HCT116 (cell line): ENCODE data around the gene OSER1. TPM values are rescaled to one million over a fixed set of nuclear protein-coding genes. Genes with fewer than 3 reads are reported as not detected.

Experiments used
- ATAC-seq: fragments of 200-7000 bp; cut with Tn5 transposase; 2 replicates; pipeline ENCODE4 v1.9.1; 2020; ENCODE audit warnings: mild to moderate bottlenecking, moderate library complexity
- BruUV-seq: library from RNA; stranded (reverse); fragments of 400-500 nt; replicated peaks from 2 replicates; lab custom pipeline; 2021; lab: Mats Ljungman, UMichigan
- CTCF ChIA-PET: fragments of 300-600 bp; sonication (Branson Sonifier 250); formaldehyde crosslinking; loops from one replicate; lab custom pipeline; 2021; ENCODE audit warnings: antibody characterized with exemption; lab: Charles Lee
- POLR2A ChIA-PET: fragments of 300-600, 350-600 bp; sonication (Branson Sonifier 250); formaldehyde crosslinking; loops from one replicate; lab custom pipeline; 2021; ENCODE audit warnings: antibody characterized with exemption; lab: Charles Lee
- RAD21 ChIA-PET, 2 experiments: fragments of 300-600 bp; sonication (Branson Sonifier 250); formaldehyde crosslinking; loops; one replicate each; lab custom pipeline; 2023; ENCODE audit warnings: low total read pairs in 2 of 2; ENCODE audit not compliant: uncharacterized antibody in 2 of 2, unreplicated experiment in 2 of 2, low non-redundant PET in 1 of 2; lab: Charles Lee
- DNase-seq: peaks from one replicate; pipeline ENCODE4 v3.0.0-alpha.2; 2010; ENCODE audit warnings: low read depth, low spot score
- H2AFZ ChIP-seq: fragments of 200-600 bp; shearing (Covaris generic), sonication (generic); 2 replicates; pipeline ENCODE4 v1.6.1; 2017; ENCODE audit warnings: low read depth, mixed run types, mixed read lengths, antibody characterized with exemption, low read length; ENCODE audit not compliant: poor library complexity, severe bottlenecking
- H3K27ac ChIP-seq: 2 replicates; pipeline ENCODE4 v1.5.1; 2012; ENCODE audit warnings: low read depth, low read length
- H3K27me3 ChIP-seq: fragments of 200-600 bp; sonication (generic); 2 replicates; pipeline ENCODE4 v1.6.1; 2016; ENCODE audit warnings: mixed run types, low read length, mixed read lengths; ENCODE audit not compliant: insufficient read depth
- H3K36me3 ChIP-seq, 2 experiments: fragments of 200-500 bp in 1 of 2; fragments of 200-600 bp in 1 of 2; sonication (Bioruptor generic) in 1 of 2; sonication (generic) in 1 of 2; 2 replicates each; pipeline versions ENCODE4 v1.5.1 to v1.6.1; 2014 to 2016; ENCODE audit warnings: low read length in 2 of 2, inconsistent platforms in 1 of 2, mixed read lengths in 1 of 2, mixed run types in 1 of 2; ENCODE audit not compliant: insufficient read depth in 2 of 2, control insufficient read depth in 1 of 2
- H3K4me1 ChIP-seq, 2 experiments: fragments of 200-600 bp in 1 of 2; sonication (generic) in 1 of 2; 2 replicates each; pipeline versions ENCODE4 v1.5.1 to v1.6.1; 2012 to 2017; ENCODE audit warnings: low read length in 2 of 2, inconsistent platforms in 1 of 2, mild to moderate bottlenecking in 1 of 2, mixed read lengths in 1 of 2, mixed run types in 1 of 2, moderate library complexity in 1 of 2; ENCODE audit not compliant: insufficient read depth in 2 of 2, control insufficient read depth in 1 of 2
- H3K4me2 ChIP-seq: fragments of 200-600 bp; sonication (generic); 2 replicates; pipeline ENCODE4 v1.6.1; 2017; ENCODE audit warnings: mixed run types, low read length, mixed read lengths
- H3K4me3 ChIP-seq, 2 experiments: fragments of 200-600 bp in 1 of 2; sonication (generic) in 1 of 2; replicated peaks in 1 of 2; 2 replicates each; pipeline ENCODE4 v1.5.1; 2011 to 2016; ENCODE audit warnings: low read length in 2 of 2, control low read depth in 1 of 2, low read depth in 1 of 2, mild to moderate bottlenecking in 1 of 2, mixed read lengths in 1 of 2, mixed run types in 1 of 2
- H3K79me2 ChIP-seq: fragments of 200-600 bp; sonication (generic); 2 replicates; pipeline ENCODE4 v1.6.1; 2017; ENCODE audit warnings: mild to moderate bottlenecking, mixed run types, low read length, moderate library complexity, mixed read lengths; ENCODE audit not compliant: insufficient read depth
- H3K9ac ChIP-seq: fragments of 200-600 bp; sonication (generic); 2 replicates; pipeline ENCODE4 v1.6.1; 2016; ENCODE audit warnings: low read length, mixed read lengths
- H3K9me2 ChIP-seq: fragments of 200-600 bp; sonication (generic), shearing (Covaris generic); 2 replicates; pipeline ENCODE4 v1.6.1; 2017; ENCODE audit warnings: mixed run types, mild to moderate bottlenecking, moderate library complexity; ENCODE audit not compliant: insufficient read depth
- H3K9me3 ChIP-seq, 2 experiments: fragments of 200-500 bp in 1 of 2; fragments of 200-600 bp in 1 of 2; sonication (Bioruptor generic) in 1 of 2; sonication (generic) in 1 of 2; 2 replicates each; pipeline ENCODE4 v1.6.1; 2014 to 2017; ENCODE audit warnings: low read length in 2 of 2, mixed read lengths in 2 of 2, inconsistent platforms in 1 of 2, low read depth in 1 of 2, mild to moderate bottlenecking in 1 of 2, mixed run types in 1 of 2, moderate library complexity in 1 of 2; ENCODE audit not compliant: control insufficient read depth in 1 of 2, insufficient read depth in 1 of 2
- H4K20me1 ChIP-seq: fragments of 200-600 bp; sonication (generic), shearing (Covaris generic); 2 replicates; pipeline ENCODE4 v1.6.1; 2017; ENCODE audit warnings: mixed run types, mild to moderate bottlenecking, moderate library complexity; ENCODE audit not compliant: insufficient read depth
- CBX3 ChIP-seq: IDR thresholded peaks from 2 replicates; pipeline ENCODE4 v1.6.1; 2012; ENCODE audit warnings: low read depth
- CTCF ChIP-seq, 3 experiments: fragments of 200-600 bp in 1 of 3; sonication (generic) in 1 of 3; IDR thresholded peaks in 2 of 3; conservative IDR thresholded peaks in 1 of 3; 2 replicates each; pipeline ENCODE4 v1.5.1; 2012 to 2017; ENCODE audit warnings: low read depth in 2 of 3, low read length in 2 of 3, antibody characterized with exemption in 1 of 3, borderline replicate concordance in 1 of 3, control low read depth in 1 of 3, mild to moderate bottlenecking in 1 of 3, mixed read lengths in 1 of 3, mixed run types in 1 of 3, moderate library complexity in 1 of 3; ENCODE audit not compliant: insufficient read depth in 1 of 3
- EGR1 ChIP-seq: IDR thresholded peaks from 2 replicates; pipeline ENCODE4 v1.6.1; 2012; ENCODE audit warnings: low read depth
- EZH2 ChIP-seq: fragments of 200-600 bp; sonication (generic); IDR thresholded peaks from 2 replicates; pipeline ENCODE4 v1.6.1; 2017; ENCODE audit warnings: antibody characterized with exemption, mixed run types
- EZH2phosphoT487 ChIP-seq: fragments of 200-600 bp; IDR thresholded peaks from 2 replicates; pipeline ENCODE4 v1.6.1; 2018; ENCODE audit warnings: antibody characterized with exemption, borderline replicate concordance
- JUND ChIP-seq: IDR thresholded peaks from 2 replicates; pipeline ENCODE4 v1.6.1; 2012
- MAX ChIP-seq: IDR thresholded peaks from 2 replicates; pipeline ENCODE4 v1.6.1; 2012
- POLR2A ChIP-seq: IDR thresholded peaks from 2 replicates; pipeline ENCODE4 v1.7.0; 2011; ENCODE audit warnings: borderline replicate concordance; ENCODE audit not compliant: insufficient read depth, insufficient read length; ENCODE audit errors: extremely low read depth
- POLR2AphosphoS5 ChIP-seq: IDR thresholded peaks from 2 replicates; pipeline ENCODE4 v1.6.1; 2011; ENCODE audit warnings: mild to moderate bottlenecking, low read depth, low read length, moderate library complexity
- RAD21 ChIP-seq: IDR thresholded peaks from 2 replicates; pipeline ENCODE4 v1.6.1; 2012; ENCODE audit warnings: low read depth, mild to moderate bottlenecking
- REST ChIP-seq: IDR thresholded peaks from 2 replicates; pipeline ENCODE4 v1.6.1; 2012; ENCODE audit warnings: low read depth
- SP1 ChIP-seq: IDR thresholded peaks from 2 replicates; pipeline ENCODE4 v1.6.1; 2012; ENCODE audit warnings: low read depth
- SRF ChIP-seq: IDR thresholded peaks from 2 replicates; pipeline ENCODE4 v1.6.1; 2012; ENCODE audit warnings: low read depth
- YY1 ChIP-seq: IDR thresholded peaks from 2 replicates; pipeline ENCODE4 v1.6.1; 2011; ENCODE audit warnings: low read length, low read depth, moderate library complexity, mild to moderate bottlenecking; ENCODE audit not compliant: insufficient replicate concordance; ENCODE audit errors: extremely low read depth
- ZNF274 ChIP-seq: fragments of 200-500 bp; sonication (Bioruptor generic); IDR thresholded peaks from 2 replicates; pipeline ENCODE4 v1.6.1; 2014; ENCODE audit warnings: mild to moderate bottlenecking, low read depth, low read length, inconsistent platforms
- intact Hi-C: fragments of 100-400 bp; cut with micrococcal nuclease; formaldehyde crosslinking; loops from 2 replicates; pipeline ENCODE4 v1.10.0; 2022
- total RNA-seq: library from RNA; stranded (reverse); gene quantifications from one replicate; pipeline ENCODE4 v1.2.1, GENCODE V29; 2021; ENCODE audit not compliant: unreplicated experiment
- TF ChIP-seq, protein P1 (sequence below): IDR thresholded peaks from 2 replicates; pipeline ENCODE4 v1.6.1; 2011; ENCODE audit warnings: mild to moderate bottlenecking, low read length, moderate library complexity; ENCODE audit not compliant: insufficient replicate concordance; ENCODE audit errors: extremely low read depth
- TF ChIP-seq, protein P2 (sequence below): IDR thresholded peaks from 2 replicates; pipeline ENCODE4 v1.6.1; 2012

The OSER1 gene
- total RNA-seq, 1 experiment from 2014 or later: 28.4 TPM

DNA sequence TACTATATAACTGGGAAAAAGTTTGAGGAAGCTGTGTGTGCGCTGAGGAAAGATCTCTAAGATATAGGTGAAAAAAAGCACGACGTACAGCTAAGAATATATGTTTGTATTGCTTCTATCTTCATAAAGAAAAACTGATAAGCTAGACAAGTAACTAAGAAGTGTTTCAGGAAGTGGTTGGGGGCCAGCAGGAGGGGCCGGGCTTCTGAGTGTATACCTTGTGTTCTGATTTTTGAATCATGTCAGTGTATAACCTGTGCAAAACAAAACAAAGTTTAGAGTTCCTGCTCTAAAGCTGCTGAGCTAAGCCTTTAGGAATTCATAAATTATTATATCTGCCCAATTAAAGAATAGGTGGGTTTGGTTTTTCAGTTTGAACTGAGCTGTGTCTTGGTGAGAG is 7.9 kb upstream of the OSER1 start:
- ATAC-seq: no peak

More for the DNA sequence above, 7.9 kb upstream of the OSER1 start:
- TF ChIP-seq RAD21: no peak
- TF ChIP-seq SP1: no peak
- no peak for TF ChIP-seq EZH2
- TF ChIP-seq, protein P1, sequence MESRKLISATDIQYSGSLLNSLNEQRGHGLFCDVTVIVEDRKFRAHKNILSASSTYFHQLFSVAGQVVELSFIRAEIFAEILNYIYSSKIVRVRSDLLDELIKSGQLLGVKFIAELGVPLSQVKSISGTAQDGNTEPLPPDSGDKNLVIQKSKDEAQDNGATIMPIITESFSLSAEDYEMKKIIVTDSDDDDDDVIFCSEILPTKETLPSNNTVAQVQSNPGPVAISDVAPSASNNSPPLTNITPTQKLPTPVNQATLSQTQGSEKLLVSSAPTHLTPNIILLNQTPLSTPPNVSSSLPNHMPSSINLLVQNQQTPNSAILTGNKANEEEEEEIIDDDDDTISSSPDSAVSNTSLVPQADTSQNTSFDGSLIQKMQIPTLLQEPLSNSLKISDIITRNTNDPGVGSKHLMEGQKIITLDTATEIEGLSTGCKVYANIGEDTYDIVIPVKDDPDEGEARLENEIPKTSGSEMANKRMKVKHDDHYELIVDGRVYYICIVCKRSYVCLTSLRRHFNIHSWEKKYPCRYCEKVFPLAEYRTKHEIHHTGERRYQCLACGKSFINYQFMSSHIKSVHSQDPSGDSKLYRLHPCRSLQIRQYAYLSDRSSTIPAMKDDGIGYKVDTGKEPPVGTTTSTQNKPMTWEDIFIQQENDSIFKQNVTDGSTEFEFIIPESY: no peak
- no peak for TF ChIP-seq YY1
- TF ChIP-seq ZNF274: no peak
- no peak for TF ChIP-seq EZH2phosphoT487
- TF ChIP-seq, protein P2, sequence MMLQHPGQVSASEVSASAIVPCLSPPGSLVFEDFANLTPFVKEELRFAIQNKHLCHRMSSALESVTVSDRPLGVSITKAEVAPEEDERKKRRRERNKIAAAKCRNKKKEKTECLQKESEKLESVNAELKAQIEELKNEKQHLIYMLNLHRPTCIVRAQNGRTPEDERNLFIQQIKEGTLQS: no peak
- no peak for TF ChIP-seq REST
- TF ChIP-seq CTCF (IDR thresholded peaks at IDR 0.05 in 2 of 3, conservative IDR thresholded peaks at IDR 0.05 in 1 of 3; ENCODE audit: borderline replicate concordance in 1 of 3, insufficient read depth in 1 of 3, low read depth in 2 of 3, low read length in 2 of 3): no peak
- TF ChIP-seq SRF: no peak
- TF ChIP-seq CBX3: no peak
- no peak for TF ChIP-seq MAX
- no peak for TF ChIP-seq POLR2AphosphoS5
- no peak for TF ChIP-seq EGR1
- no peak for TF ChIP-seq JUND
- TF ChIP-seq POLR2A: no peak
- H4K20me1 ChIP-seq: no peaks in the 10 kb centered on the region
- no peaks in the 10 kb centered on the region for H3K27me3 ChIP-seq
- no peak overlapping the region for H3K27ac ChIP-seq
- ChIA-PET POLR2A (no interaction called here), RAD21 (interaction anchor here in 1 of 2 experiments (1.6 kb wide), 1 partner anchor 93 kb away, joined by 10 read pairs; the partner anchor contains the start of gene FITM2), CTCF (interaction anchor here (0.9 to 6.9 kb wide), 12 partner anchors 10 to 648 kb away, joined by 3 to 114 read pairs (median 7); partner anchors contain the start of gene FITM2)
- no peak for DNase-seq
- H3K36me3 ChIP-seq: no peaks in the 10 kb centered on the region
- H3K4me2 ChIP-seq: no peak overlapping the region
- no peak overlapping the region for H3K4me3 ChIP-seq
- no peaks in the 10 kb centered on the region; a peak in 1 of 4 replicates for H3K4me1 ChIP-seq
- H3K9me2 ChIP-seq: no peaks in the 10 kb centered on the region
- no TSS peak for BruUV-seq
- no peaks in the 10 kb centered on the region for H3K9me3 ChIP-seq
- H3K9ac ChIP-seq: no peak overlapping the region
- H3K79me2 ChIP-seq: no peaks in the 10 kb centered on the region
- intact Hi-C loops: no loop called here
- H2AFZ ChIP-seq: no peak overlapping the region
